Left lung (tissue), 10 donors: Measurements from ENCODE around the gene IDNK. TPM values are rescaled to one million over a fixed set of nuclear protein-coding genes. Genes with fewer than 3 reads are reported as not detected.

Experiments used
- ATAC-seq: fragments of 200-7000 bp; cut with Tn5 transposase; one replicate; pipeline ENCODE4 v1.9.1; 2020; ENCODE audit warnings: moderate library complexity
- DNase-seq, 4 donors: peaks; one replicate each; pipeline ENCODE4 v3.0.0-alpha.2; 2013 to 2020
- H3K27ac ChIP-seq, 2 donors: fragments of 200-600 bp; sonication (generic) in 1 of 2; one replicate each; pipeline versions ENCODE4 v1.5.0 to v1.8.0; 2020 to 2021
- H3K27me3 ChIP-seq, 2 donors: fragments of 200-600 bp; sonication (generic) in 1 of 2; one replicate each; pipeline versions ENCODE4 v1.5.0 to v1.8.0; 2020 to 2021
- H3K36me3 ChIP-seq, 2 donors: fragments of 200-600 bp; sonication (generic) in 1 of 2; one replicate each; pipeline versions ENCODE4 v1.5.0 to v1.8.0; 2020 to 2021
- H3K4me1 ChIP-seq, 2 donors: fragments of 200-600 bp; one replicate each; pipeline ENCODE4 v1.8.0; 2021
- H3K4me3 ChIP-seq, 2 donors: fragments of 200-600 bp; sonication (generic) in 1 of 2; one replicate each; pipeline versions ENCODE4 v1.5.0 to v1.8.0; 2020 to 2021; ENCODE audit warnings: mild to moderate bottlenecking in 1 of 2
- H3K9me3 ChIP-seq, 2 donors: fragments of 200-600 bp; sonication (generic) in 1 of 2; one replicate each; pipeline versions ENCODE4 v1.5.0 to v1.8.0; 2020 to 2021
- intact Hi-C, 2 donors: fragments of 100-400 bp; cut with DNase I; formaldehyde crosslinking; loops; one replicate each; pipeline versions ENCODE4 v1.11.2 to v1.14.2; 2022
- polyA plus RNA-seq, 6 donors: library from polyadenylated mRNA; unstranded; fragments of 120-200 nt; gene quantifications; one replicate each; pipeline ENCODE4 v1.2.1, GENCODE V29; 2013; ENCODE audit not compliant: insufficient read length in 6 of 6
- total RNA-seq, 2 donors: library from RNA; stranded (reverse); fragmentation: NEBNext Ultra II Directional; extraction: Animal tissue kit (Norgen Biotek cat#: 25700); gene quantifications; one replicate each; pipeline ENCODE4 v1.2.1, GENCODE V29; 2021
- TF ChIP-seq, protein P1 (sequence below), 2 donors: fragments of 200-600 bp; sonication (generic) in 1 of 2; IDR thresholded peaks; one replicate each; pipeline versions ENCODE4 v1.5.0 to v1.8.0; 2021; ENCODE audit warnings: antibody characterized with exemption in 2 of 2
- donor health status: DM: no; HTN: yes; CAD: no.
- donor health status: DM: no; HTN: no; CAD: no.

IDNK gene
- total and polyA plus RNA-seq, 8 donors, result 3.7 to 7.5 (median 5.3) TPM

DNA sequence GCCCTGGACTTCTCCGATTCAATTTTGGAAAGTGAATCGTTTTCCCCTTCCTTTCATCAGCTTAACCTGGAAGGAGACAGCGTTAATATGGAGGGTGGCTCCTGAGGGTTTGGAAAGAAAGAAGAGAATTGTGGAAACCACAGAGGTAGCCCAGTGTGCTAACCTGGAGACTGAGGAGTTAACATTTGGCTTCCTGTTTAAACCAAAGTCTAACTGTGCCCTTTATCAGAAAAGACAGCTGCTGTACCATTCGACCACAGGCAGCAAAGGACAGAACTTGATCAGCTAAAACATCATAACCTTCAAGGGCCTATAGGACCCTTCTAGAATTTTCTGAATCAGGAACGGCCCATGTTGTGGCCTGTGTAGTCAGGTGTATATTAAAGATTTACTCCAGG is 735 bp downstream of the IDNK start:
- Histone ChIP-seq H3K27ac (peak overlapping the region; percentile 88 to 95), H3K36me3 (no peaks in the 10 kb centered on the region), H3K9me3 (no peaks in the 10 kb centered on the region), H3K4me3 (peak overlapping the region; percentile 82 to 89), H3K4me1 (peaks cover 4 to 28% of the 10 kb centered on the region in 2 donors), H3K27me3 (no peaks in the 10 kb centered on the region)
- intact Hi-C loops, result no loop called here
- peak in 1 of 4 donors; percentile 29 for DNase-seq
- peak; percentile 7 for ATAC-seq
- TF ChIP-seq, protein P1, sequence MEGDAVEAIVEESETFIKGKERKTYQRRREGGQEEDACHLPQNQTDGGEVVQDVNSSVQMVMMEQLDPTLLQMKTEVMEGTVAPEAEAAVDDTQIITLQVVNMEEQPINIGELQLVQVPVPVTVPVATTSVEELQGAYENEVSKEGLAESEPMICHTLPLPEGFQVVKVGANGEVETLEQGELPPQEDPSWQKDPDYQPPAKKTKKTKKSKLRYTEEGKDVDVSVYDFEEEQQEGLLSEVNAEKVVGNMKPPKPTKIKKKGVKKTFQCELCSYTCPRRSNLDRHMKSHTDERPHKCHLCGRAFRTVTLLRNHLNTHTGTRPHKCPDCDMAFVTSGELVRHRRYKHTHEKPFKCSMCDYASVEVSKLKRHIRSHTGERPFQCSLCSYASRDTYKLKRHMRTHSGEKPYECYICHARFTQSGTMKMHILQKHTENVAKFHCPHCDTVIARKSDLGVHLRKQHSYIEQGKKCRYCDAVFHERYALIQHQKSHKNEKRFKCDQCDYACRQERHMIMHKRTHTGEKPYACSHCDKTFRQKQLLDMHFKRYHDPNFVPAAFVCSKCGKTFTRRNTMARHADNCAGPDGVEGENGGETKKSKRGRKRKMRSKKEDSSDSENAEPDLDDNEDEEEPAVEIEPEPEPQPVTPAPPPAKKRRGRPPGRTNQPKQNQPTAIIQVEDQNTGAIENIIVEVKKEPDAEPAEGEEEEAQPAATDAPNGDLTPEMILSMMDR (IDR thresholded peaks at IDR 0.05), result no peak

DNA sequence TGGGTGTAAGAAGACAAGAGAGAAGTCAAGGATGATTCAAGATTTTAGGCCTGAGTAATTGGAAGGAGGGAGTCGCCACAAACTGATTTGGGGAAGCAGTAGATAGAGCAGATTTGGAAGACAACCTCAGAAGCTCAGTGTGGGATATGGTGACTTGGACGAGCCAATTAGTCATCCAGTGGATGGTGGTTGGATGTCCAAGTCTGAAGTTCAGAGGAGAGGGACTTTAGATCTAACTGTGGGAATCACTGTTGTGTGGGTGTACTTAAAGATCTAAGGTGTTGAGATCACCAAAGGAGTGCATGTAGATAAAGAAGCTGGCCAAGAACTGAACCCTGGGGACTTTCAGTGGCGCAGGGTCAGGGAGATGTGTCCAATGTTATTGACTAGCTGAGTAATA is 2.2 kb downstream of the IDNK start:
- ATAC-seq (no peak), DNase-seq (no peak)
- H3K4me3 ChIP-seq, result no peak overlapping the region
- no peaks in the 10 kb centered on the region for H3K36me3 ChIP-seq
- H3K27me3 ChIP-seq, result no peaks in the 10 kb centered on the region
- peaks cover 4 to 28% of the 10 kb centered on the region in 2 donors for H3K4me1 ChIP-seq
- no peaks in the 10 kb centered on the region for H3K9me3 ChIP-seq
- no peak overlapping the region for H3K27ac ChIP-seq
- TF ChIP-seq, protein P1 (IDR thresholded peaks at IDR 0.05), result no peak
- intact Hi-C loops, result no loop called here

DNA sequence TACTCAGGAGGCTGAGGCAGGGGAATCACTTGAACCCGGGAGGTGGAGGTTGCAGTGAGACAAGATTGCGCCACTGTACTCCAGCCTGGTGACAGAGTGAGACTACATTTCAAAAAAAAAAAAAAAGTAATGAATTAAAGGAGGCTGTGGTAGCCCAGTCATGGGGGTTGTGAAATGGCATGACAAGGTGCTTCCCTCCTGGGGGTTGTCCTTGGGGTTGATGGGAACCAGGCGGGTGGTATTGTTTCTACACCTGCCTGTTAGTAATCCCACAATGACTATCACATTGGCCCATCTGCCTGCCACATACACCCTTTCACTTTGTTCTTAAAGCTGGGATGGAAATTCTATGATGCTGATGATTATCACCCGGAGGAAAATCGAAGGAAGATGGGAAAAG is 5.6 kb downstream of the IDNK start:
- Histone ChIP-seq H3K4me1 (peaks cover 4 to 16% of the 10 kb centered on the region in 2 donors), H3K4me3 (no peak overlapping the region), H3K27ac (no peak overlapping the region), H3K27me3 (no peaks in the 10 kb centered on the region), H3K9me3 (no peaks in the 10 kb centered on the region), H3K36me3 (no peaks in the 10 kb centered on the region)
- TF ChIP-seq, protein P1 (IDR thresholded peaks at IDR 0.05), result no peak
- ATAC-seq, result no peak
- DNase-seq, result no peak
- intact Hi-C loops, result no loop called here

DNA sequence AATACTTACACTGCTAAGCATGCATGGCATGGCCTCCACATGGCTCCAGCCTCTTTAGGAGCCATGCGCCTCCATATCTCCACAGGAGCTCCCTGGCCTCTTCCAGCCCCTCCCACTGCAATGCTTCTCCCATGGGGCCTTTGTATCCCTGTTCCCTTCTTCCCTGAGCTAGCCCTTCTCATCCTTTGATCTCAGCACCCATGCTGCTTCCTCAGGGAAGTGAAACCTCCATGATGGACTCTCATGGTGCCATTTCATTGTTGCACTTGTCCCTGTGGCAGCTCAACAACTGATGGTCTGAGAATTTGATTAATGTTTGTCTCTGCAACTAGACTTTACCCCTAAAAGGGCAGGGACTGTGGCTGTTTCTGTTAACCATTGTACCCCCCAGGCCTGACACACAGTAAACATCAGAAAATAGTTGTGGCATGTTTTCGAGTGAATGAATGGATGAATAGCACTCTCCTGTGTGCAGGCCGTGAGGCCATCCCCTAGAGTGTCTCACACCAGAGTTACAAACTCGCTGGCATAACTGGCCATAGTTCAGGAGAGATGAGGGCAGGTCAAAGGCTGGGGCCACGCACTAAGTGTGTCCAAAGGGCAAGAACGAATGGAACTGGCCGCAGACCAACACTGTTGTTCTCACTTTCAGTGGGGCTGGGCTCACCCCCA is 6.6 kb downstream of the IDNK start:
- DNase-seq (no peak), ATAC-seq (no peak)
- TF ChIP-seq, protein P1 (IDR thresholded peaks at IDR 0.05), result no peak
- intact Hi-C loops, result no loop called here
- no peaks in the 10 kb centered on the region for H3K27me3 ChIP-seq
- H3K27ac ChIP-seq, result no peak overlapping the region
- no peaks in the 10 kb centered on the region for H3K36me3 ChIP-seq
- H3K9me3 ChIP-seq, result no peaks in the 10 kb centered on the region
- no peak overlapping the region for H3K4me3 ChIP-seq
- peaks cover 0 to 6% of the 10 kb centered on the region in 2 donors for H3K4me1 ChIP-seq

DNA sequence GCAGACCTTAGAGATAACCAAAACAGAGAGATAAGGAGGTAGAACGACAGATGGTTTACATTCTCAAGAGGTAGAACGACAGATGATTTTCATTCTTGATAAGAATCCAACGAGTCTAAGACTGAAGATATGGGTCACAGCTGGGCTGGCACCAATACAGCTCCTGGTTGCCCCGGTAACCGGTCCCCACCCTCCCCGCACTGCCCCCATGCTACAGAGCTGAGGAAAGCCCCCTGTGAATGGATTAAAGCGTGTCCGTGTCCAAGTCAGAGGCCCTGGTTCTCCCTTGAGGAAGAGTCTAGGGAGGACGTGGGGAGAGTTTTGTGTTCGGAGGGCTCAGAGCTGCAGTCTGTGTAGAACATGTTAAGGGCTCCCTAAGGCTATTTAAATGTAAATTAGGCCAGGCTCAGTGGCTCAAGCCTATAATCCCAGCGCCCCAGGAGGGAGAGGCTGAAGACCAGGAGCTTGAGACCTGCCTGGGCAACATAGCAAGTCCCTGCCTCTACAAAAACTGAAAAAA is 8.1 kb downstream of the IDNK start:
- intact Hi-C loops, result no loop called here
- H3K36me3 ChIP-seq, result no peaks in the 10 kb centered on the region
- no peaks in the 10 kb centered on the region for H3K4me1 ChIP-seq
- ATAC-seq (no peak), DNase-seq (no peak)
- H3K27me3 ChIP-seq, result no peaks in the 10 kb centered on the region
- H3K4me3 ChIP-seq, result no peak overlapping the region
- TF ChIP-seq, protein P1 (IDR thresholded peaks at IDR 0.05), result no peak
- no peaks in the 10 kb centered on the region for H3K9me3 ChIP-seq
- no peak overlapping the region for H3K27ac ChIP-seq
